MM.1S (cell line): ENCODE data around the gene ANKHD1.

ENCODE experiments used
- CTCF ChIP-seq: fragments of 300-600 bp; sonication (generic); IDR thresholded peaks from 2 replicates; pipeline ENCODE4 v1.5.1; 2016; ENCODE audit warnings: antibody characterized with exemption, low read length, mixed read lengths
- EZH2 ChIP-seq: fragments of 300-600 bp; sonication (generic); optimal IDR thresholded peaks from 2 replicates; pipeline ENCODE3; 2017; ENCODE audit warnings: low read depth, mild to moderate bottlenecking, antibody characterized with exemption, low read length, mixed read lengths

GRCh38 chr5:140393738-140394137 is 7.9 kb upstream of the ANKHD1 start:
- TF ChIP-seq CTCF (no peak), EZH2 (no peak)
